Body of pancreas (tissue), 4 donors: ENCODE measurements around the gene COBL. TPM values are rescaled to one million over a fixed set of nuclear protein-coding genes. Genes with fewer than 3 reads are reported as not detected.

ENCODE experiments used
- ATAC-seq: fragments of 150-250 bp; one replicate; pipeline ENCODE4 v1.9.1; 2016
- DNase-seq, 4 donors: peaks; one replicate each; pipeline ENCODE4 v3.0.0-alpha.2; 2019
- H3K27ac ChIP-seq, 4 donors: fragments of 200-600 bp; sonication (generic); 1 replicate in 3 of 4; 2 replicates in 1 of 4; pipeline versions ENCODE4 v1.5.1 to v1.6.1; 2016 to 2019; ENCODE audit warnings: mild to moderate bottlenecking in 1 of 4, mixed read lengths in 1 of 4, moderate library complexity in 1 of 4
- H3K27me3 ChIP-seq, 2 donors: fragments of 200-600 bp; sonication (generic); one replicate each; pipeline ENCODE4 v1.6.0; 2016; ENCODE audit warnings: mild to moderate bottlenecking in 1 of 2
- H3K36me3 ChIP-seq, 2 donors: fragments of 200-600 bp; sonication (generic); replicated peaks in 1 of 2; 2 replicates each; pipeline ENCODE4 v1.5.1; 2016; ENCODE audit warnings: low read depth in 2 of 2; ENCODE audit not compliant: insufficient read depth in 1 of 2
- H3K4me1 ChIP-seq: fragments of 200-600 bp; sonication (generic); one replicate; pipeline ENCODE4 v1.6.0; 2016
- H3K4me3 ChIP-seq, 2 donors: fragments of 200-600 bp; sonication (generic); 1 replicate in 1 of 2; 2 replicates in 1 of 2; pipeline ENCODE4 v1.5.1; 2016 to 2019
- H3K9me3 ChIP-seq, 3 donors: fragments of 200-600 bp; sonication (generic); 1 replicate in 2 of 3; 2 replicates in 1 of 3; pipeline ENCODE4 v1.5.1; 2016
- CTCF ChIP-seq, 7 experiments: fragments of 450-650 bp in 4 of 7; fragments of 200-600 bp in 3 of 7; sonication (generic) in 3 of 7; IDR thresholded peaks; one replicate each; pipeline ENCODE4 v1.5.1; 2016 to 2019; ENCODE audit warnings: antibody characterized with exemption in 7 of 7
- POLR2A ChIP-seq, 3 donors: fragments of 450-650 bp; IDR thresholded peaks; one replicate each; pipeline ENCODE4 v1.6.1; 2016; ENCODE audit warnings: antibody characterized with exemption in 3 of 3, mild to moderate bottlenecking in 2 of 3
- WGBS, 2 donors: methylation state at CpG; one replicate each; pipeline ENCODE4 v1.1.5; 2017; 5-methylcytosine and 5-hydroxymethylcytosine counted together
- intact Hi-C: fragments of 100-400 bp; cut with DNase I; formaldehyde crosslinking; loops from one replicate; pipeline ENCODE4 v1.15.1; 2023
- total RNA-seq, 2 donors: library from RNA; depleted of rRNA; stranded (reverse); fragments of >200 nt; gene quantifications; one replicate each; pipeline ENCODE4 v1.1.0, GENCODE V29; 2016

Gene COBL
- total RNA-seq, 2 donors from 2014 or later = 22.3 to 25.4 TPM

GRCh38 chr7:51158211-51158610, 158.4 kb downstream of the COBL start:
- no peak overlapping the region for H3K4me3 ChIP-seq
- DNase-seq = no peak
- no peaks in the 10 kb centered on the region for H3K9me3 ChIP-seq
- no peaks in the 10 kb centered on the region for H3K4me1 ChIP-seq
- WGBS, 2 donors = 83 to 85% methylated on average over 8 of the region's 8 CpGs
- H3K27me3 ChIP-seq = no peaks in the 10 kb centered on the region
- TF ChIP-seq CTCF (IDR thresholded peaks at IDR 0.05) = no peak
- no peak for TF ChIP-seq POLR2A (IDR thresholded peaks at IDR 0.05)
- no peaks in the 10 kb centered on the region for H3K36me3 ChIP-seq
- intact Hi-C loops = loop anchor here (10.0 kb wide), 1 partner anchor 683 kb away; no protein-coding TSS in a partner anchor
- no peak overlapping the region for H3K27ac ChIP-seq
- ATAC-seq = no peak

- Histone ChIP-seq H3K27ac (no peak overlapping the region), H3K4me1 (no peaks in the 10 kb centered on the region), H3K9me3 (no peaks in the 10 kb centered on the region), H3K36me3 (no peaks in the 10 kb centered on the region), H3K27me3 (no peaks in the 10 kb centered on the region), H3K4me3 (no peak overlapping the region)
- intact Hi-C loops = loop anchor here (10.0 kb wide), 1 partner anchor 679 kb away; no protein-coding TSS in a partner anchor
- ATAC-seq = no peak
- no peak for DNase-seq
- WGBS, 2 donors = 90 to 92% methylated on average over 4 of the region's 4 CpGs
- TF ChIP-seq POLR2A (IDR thresholded peaks at IDR 0.05) = no peak
- TF ChIP-seq CTCF (IDR thresholded peaks at IDR 0.05) = no peak
Measured at GRCh38 chr7:51154201-51154600, 162.4 kb downstream of the COBL start.

- TF ChIP-seq POLR2A (IDR thresholded peaks at IDR 0.05) = no peak
- H3K36me3 ChIP-seq = no peaks in the 10 kb centered on the region
- H3K27ac ChIP-seq = no peak overlapping the region
- no peaks in the 10 kb centered on the region for H3K27me3 ChIP-seq
- H3K4me3 ChIP-seq = no peak overlapping the region
- ATAC-seq = no peak
- no peaks in the 10 kb centered on the region for H3K9me3 ChIP-seq
- WGBS, 2 donors = 85 to 90% methylated on average over 4 of the region's 4 CpGs
- H3K4me1 ChIP-seq = no peaks in the 10 kb centered on the region
- intact Hi-C loops = loop anchor here (10.0 kb wide), 1 partner anchor 678 kb away; no protein-coding TSS in a partner anchor
- DNase-seq = no peak
Measured at GRCh38 chr7:51152706-51153200, 163.9 kb downstream of the COBL start.

GRCh38 chr7:51151455-51151854, 165.2 kb downstream of the COBL start:
- H3K4me3 ChIP-seq = no peak overlapping the region
- ATAC-seq = no peak
- no peak for TF ChIP-seq CTCF (IDR thresholded peaks at IDR 0.05)
- no peak for TF ChIP-seq POLR2A (IDR thresholded peaks at IDR 0.05)
- intact Hi-C loops = loop anchor here (10.0 kb wide), 1 partner anchor 677 kb away; no protein-coding TSS in a partner anchor
- no peak for DNase-seq
- no peaks in the 10 kb centered on the region for H3K27me3 ChIP-seq
- H3K4me1 ChIP-seq = no peaks in the 10 kb centered on the region
- H3K27ac ChIP-seq = no peak overlapping the region
- H3K9me3 ChIP-seq = peaks cover 0 to 10% (median 0%) of the 10 kb centered on the region in 3 donors
- no peaks in the 10 kb centered on the region for H3K36me3 ChIP-seq
- WGBS, 2 donors = 71 to 78% methylated on average over 3 of the region's 3 CpGs

- Histone ChIP-seq H3K27ac (no peak overlapping the region), H3K4me1 (no peaks in the 10 kb centered on the region), H3K27me3 (no peaks in the 10 kb centered on the region), H3K36me3 (no peaks in the 10 kb centered on the region), H3K9me3 (peaks cover 0 to 14% (median 0%) of the 10 kb centered on the region in 3 donors), H3K4me3 (no peak overlapping the region)
- TF ChIP-seq POLR2A (IDR thresholded peaks at IDR 0.05) = no peak
- TF ChIP-seq CTCF (IDR thresholded peaks at IDR 0.05) = no peak
- WGBS, 2 donors = 93 to 97% methylated on average over 3 of the region's 3 CpGs
- intact Hi-C loops = loop anchor here (10.0 kb wide), 1 partner anchor 675 kb away; no protein-coding TSS in a partner anchor
- ATAC-seq (no peak), DNase-seq (no peak)
Measured at GRCh38 chr7:51150193-51150592, 166.4 kb downstream of the COBL start.
